Measurements from ENCODE around the gene ADPRS.

ADPRS gene, protein sequence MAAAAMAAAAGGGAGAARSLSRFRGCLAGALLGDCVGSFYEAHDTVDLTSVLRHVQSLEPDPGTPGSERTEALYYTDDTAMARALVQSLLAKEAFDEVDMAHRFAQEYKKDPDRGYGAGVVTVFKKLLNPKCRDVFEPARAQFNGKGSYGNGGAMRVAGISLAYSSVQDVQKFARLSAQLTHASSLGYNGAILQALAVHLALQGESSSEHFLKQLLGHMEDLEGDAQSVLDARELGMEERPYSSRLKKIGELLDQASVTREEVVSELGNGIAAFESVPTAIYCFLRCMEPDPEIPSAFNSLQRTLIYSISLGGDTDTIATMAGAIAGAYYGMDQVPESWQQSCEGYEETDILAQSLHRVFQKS

DNA sequence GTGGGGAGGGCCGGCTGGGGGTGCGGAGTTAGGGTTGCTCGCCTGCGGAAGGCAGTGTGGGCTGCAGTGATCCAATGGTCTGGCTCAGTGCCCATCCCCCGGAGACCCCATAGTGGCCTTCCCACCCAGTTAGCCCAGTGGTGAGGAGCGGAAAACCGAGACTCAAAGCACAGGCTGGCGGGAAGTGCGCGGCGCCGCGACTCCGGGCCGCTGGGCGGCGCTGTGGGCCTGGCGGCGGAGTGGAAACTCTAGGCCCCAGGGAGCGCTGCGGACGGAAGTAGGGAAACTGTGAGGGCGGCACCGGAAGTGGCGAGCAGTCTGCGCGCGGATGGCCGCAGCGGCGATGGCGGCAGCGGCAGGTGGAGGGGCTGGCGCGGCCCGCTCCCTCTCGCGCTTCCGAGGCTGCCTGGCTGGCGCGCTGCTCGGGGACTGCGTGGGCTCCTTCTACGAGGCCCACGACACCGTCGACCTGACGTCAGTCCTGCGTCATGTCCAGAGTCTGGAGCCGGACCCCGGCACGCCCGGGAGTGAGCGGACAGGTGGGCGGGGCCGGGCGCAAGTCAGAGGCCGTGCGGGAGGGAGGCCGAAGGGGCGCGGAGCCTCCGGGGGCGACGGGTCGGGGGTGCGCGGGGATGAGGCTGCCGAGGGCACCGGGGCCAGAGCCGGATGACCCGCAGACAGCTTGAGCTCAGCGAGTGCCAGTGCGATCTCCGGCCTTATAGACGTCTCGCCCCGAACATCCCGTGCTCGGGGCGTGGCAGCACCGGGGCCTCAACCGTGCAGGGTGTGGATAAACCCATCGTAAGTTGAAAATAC, at the start of gene ADPRS:
ADPRS (plus strand) TSS at position 316 of the 816 bp plus-strand sequence; CDS start at position 329, 13 bp downstream.
- DNase-seq, result peak; percentile 90

DNA sequence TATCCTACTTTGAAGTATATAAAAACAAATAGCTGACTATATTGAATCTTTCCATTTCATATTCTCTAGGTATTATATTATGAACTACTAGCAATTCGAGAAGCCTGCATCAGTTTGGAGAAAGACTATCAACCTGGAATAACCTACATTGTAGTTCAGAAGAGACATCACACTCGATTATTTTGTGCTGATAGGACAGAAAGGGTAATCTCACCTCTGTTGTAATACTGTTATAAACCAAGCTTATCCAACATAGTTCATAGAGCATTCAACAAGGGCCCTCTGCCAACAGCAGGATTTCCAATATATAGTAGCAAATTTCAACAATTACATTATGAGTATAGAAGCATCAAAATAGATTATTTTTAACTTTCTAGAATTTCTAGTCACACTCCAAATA, 48.5 kb upstream of the ADPRS start:
- no peak for DNase-seq

DNA sequence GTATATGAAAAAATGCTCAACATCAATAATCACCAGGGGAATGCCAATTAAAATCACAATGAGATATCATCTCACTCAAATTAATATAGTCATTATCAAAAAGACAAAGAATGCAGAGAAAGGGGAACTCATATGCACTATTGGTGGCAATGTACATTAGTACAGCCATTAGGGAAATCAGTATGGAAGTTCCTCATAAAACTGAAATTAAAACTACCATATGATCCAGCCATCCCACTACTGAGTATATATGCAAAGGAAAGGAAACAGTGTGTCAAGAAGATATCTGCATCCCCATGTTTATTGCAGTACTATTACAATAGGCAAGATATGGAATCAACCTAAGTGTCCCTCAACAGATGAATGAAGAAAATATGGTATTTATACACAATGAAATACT, 36.9 kb upstream of the ADPRS start:
- DNase-seq, result no peak

DNA sequence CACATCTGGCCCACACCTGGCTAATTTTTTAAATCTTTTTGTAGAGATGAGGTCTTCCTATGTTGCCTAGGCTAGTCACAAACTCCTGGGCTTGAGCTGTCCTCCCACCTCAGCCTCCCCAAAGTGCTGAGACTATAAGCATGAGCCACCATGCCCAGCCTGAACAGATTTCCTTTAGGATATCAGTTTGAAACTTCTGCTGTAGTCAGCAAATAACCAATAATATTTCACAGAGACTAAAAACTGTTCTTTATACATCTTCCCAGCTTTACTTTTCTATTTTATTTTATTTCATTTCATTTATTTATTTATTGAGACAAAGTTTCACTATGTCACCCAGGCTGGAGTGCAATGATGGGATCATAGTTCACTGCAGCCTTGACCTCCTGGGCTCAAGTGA, 34.7 kb upstream of the ADPRS start:
- DNase-seq, result no peak

DNA sequence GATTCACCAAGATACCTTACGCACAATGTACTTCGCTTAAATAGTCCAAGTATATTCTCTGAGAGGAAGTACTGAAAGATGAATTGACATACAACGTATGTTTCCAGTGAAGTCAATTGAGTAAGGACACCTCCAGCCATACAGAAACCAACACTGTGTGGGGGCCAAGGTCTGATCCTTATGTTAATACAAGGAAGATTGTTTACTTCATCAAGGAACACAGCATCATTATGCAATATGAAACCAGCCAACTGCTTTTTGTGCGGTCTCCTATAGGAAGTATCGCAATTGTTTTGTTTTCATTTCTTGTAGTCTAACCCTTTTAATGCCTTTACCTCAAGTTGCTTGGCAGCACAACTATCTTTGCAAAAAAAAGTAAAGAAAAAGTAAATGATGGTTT, 33.0 kb upstream of the ADPRS start:
- DNase-seq, result no peak

DNA sequence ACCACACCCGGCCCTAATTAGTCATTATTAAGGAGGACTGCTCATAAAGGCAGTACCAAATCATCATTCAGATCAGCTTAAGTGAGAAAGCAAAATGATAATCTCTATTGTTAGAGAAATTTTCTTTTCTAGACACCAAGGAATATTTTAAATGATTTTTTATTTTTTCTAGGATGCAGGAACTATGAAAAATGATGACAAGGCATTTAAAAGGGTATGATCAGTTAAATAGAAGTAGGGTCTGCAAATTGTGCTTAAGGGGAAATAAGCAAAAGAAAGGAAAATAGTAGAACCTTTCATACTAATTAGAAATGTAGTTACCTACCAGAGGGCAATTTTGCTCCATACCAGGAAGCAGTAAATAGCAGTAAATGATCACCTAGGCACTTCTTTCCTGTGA, 26.4 kb upstream of the ADPRS start:
- DNase-seq, result no peak

DNA sequence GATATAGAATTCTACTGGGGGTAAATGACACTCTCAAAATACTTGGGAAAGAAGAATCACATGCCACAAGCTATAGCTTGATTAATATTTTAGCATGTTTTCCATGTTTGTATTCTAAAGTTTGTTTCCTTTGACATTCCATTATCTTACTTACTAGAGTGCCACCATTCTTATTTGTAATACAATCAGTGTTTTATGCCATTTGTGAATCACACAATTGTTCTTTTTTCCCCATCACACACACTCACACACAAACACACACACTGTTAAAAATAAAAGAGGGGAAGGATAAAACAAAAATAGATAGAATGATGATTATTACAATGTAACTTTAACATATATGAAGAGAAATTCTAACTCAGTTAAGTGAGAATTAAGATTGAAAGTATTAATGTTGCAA, 20.8 kb upstream of the ADPRS start:
- DNase-seq, result no peak

DNA sequence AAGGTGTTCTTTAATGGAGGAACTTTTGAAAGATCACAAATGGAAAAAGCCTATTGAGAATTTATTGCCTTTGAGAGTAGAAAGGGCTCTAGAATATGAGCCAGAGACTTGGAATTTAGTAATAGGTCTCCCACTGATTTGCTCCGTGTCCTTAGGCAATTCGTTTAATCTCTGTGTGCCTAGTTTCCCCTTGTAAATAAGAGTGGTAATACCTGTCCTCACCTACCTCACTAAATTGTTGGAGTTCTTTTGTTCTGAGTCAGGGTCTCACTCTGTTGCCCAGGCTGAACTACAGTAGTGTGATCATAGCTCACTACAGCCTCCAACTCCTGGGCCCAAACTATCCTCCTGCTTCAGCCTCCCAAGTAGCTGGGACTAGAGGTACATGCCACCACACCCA, 19.8 kb upstream of the ADPRS start:
- no peak for DNase-seq

DNA sequence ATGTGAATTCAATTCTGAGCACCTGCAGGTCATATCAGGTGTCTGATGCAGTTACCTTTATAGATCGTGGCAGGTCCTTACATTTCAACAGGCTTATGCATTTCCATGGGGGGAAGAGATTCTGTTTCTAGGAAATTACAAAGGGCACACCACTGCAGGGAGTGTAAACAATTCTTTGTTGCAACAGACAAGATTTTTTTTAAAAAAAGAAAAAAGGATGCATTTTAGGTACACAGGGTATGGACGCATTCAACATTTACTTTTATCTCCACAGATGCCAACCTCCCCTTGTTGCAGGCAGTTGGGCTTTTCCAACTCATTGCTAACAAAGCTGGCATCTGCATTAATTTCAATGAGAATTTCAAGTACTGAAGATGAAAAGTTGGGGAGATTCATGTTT, 18.3 kb upstream of the ADPRS start:
- DNase-seq, result no peak

DNA sequence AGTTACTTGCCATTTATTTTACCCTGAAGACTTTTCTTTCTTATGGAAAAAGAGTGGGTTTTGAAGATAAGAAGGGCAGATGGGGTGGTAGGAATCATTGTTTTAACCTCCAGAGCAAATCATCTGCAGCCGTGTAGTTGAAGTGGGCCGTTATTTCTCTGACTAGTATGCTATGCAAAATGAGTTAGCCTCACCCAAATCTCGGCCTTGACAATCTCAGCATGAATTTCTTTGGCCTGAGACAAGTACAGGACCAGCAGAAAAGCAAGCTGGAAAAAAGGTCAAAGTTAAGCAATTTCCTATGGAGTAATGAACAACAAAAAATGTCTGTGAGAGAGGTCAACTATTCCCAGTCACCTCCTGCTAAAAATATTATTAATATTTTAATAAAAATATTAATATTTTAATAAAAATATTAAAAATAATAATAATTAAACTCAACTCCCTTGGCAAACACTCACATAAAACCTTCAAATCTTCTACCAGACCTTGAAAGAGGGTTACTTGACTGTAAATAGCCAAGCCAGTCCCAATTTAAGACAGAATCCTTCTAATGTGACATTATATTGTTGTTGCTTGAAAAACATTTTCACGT, 11.6 kb upstream of the ADPRS start:
- no peak for DNase-seq

DNA sequence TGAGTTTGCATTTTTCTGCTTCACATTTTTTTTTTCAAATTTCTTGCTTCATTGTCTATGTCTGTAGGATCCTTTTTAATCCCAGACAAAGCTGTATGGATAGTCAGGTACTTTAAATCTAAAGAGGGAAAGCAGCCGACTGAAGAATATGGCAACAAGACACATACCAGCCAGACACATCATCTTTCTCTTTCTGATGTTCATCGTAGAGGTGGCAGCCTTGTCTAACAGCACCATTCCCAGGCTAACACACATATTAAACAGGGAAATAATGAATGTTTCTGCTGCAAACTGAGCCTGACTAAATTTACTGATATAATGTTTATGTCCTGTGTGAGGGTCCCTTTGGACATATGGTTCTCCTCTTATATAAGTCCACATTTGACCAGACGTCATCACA, 8.5 kb upstream of the ADPRS start:
- DNase-seq, result no peak

DNA sequence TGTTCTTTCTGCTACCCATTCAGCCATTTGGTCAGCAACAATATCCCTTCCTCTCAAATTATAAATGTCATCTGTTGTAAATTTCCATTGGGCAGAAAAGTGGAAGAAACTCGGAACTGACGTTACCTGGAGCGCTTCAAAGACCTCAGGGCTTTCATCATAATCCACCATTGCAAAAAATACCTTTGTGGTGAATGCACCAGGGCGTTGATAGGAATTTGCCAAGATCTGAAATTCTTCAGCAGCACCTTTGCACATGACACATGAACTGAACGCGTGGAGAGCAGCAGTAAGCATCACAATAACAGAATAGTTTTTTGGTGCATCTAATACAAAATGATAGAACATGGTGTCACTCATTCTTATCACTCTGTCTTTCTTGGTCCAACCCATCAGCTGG, 7.9 kb upstream of the ADPRS start:
- no peak for DNase-seq

DNA sequence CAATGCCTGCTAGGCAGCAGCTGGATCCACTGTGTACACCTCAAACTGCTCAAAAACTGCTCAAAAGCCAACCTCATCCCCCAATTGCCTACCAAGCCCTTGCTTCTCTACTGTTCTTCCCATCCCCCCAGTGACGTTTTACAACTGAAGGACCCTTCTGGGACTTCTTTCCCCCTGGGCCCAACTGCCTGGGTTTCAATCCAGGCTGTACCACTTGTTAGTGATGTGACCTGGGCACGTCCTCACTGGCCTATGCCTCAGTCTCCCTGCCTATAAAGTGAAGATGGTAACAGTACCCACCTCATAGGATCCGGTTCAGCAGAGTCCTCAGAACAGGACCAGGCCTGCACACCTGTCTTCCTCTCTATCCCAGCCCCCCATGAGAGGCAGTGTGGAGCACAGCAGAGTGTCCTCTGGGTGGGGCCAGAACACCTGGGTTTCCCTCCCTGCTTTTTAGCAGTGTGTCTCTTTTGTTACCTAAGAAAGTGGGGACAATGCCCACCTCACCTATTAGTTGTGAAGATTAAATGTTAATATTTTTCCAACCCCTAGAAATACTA, 6.7 kb upstream of the ADPRS start:
- no peak for DNase-seq

DNA sequence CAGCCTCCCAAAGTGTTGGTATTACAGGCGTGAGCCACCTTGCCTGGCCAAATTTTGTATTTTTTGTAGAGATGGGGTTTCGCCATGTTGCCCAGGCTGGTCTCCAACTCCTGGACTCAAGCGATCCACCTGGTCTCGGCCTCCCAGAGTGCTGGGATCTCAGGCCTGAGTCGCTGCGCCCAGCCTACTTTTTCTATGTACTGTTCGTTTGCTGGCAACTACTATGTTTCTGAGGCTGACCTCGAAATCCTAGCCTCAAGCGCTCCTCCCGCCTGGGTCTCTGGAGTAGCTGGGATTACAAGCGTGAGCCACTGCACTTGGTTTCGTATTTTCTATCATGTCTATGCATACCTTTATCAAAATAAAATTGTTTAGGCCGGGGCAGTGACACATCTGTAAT, 5.5 kb upstream of the ADPRS start:
- no peak for DNase-seq

DNA sequence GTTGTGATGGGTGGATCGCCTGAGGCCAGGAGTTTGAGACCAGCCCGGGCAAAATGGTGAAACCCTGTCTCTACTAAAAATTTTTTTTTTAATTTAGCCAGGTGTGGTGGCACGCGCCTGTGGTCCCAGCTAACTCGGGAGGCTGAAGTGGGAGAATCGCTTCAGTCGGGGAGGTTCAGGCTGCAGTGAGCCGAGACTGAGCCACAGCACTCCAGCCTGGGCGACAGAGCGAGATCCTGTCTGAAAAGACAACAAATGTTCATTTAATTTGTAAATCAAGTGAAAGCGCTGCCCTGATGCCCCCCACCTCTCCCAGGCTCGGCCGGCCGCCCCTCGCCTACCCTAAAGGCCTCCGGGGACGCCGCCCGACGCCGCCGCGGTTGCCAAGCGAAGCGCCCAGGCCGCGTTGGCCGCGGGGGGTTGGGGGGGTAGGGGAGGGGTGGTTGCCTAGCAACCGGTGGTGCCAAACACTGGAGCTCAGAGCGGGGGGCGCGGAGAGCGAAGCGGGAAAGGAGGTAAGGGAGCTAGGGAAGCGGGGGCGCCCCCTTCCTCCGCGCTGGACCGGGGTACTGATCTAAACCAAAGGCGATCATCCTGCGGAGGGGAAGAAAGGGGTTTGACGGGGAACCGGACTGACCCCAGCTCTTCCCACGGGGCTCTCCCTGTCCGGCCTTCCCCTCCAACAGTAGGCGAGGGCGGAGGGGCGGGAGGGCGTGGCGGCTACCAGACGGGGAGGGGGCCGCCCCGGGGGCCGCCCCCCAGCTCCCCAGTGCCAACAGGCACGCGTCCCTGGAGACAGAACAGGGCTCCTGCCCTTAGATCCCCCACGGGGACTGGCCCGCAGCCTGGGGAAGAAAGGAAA, 4.8 kb upstream of the ADPRS start, which contains the start of gene TEKT2:
TEKT2 (plus strand) TSS at position 460 of the 862 bp plus-strand sequence. CDS start 828 bp downstream, outside the sequence.
- peak; percentile 91 for DNase-seq

DNA sequence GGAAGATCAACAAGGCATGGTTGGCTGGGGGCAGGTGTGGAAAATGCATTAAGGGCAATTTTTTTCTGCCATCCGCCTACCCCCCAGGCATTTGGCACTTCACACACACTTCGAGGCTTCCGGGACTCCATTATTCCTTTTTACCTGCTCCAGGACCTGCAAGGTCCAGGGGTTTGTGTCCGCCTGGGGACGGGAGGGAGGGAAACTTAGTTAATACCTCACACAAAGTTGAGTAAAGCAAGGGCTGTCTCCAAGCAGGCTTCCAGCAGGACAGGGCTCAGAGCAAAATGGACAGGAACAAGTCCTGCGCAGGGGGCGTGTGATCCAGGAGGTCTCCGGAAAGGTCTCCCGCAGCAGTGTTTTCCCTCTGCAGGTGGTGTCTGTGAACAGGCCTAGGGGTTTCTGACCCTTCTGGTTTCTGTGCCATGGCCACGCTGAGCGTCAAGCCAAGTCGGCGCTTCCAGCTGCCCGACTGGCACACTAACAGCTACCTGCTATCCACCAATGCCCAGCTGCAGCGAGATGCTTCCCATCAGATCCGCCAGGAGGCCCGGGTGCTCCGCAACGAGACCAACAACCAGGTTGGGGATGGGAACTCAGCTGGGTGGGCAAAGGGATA, 4.1 kb upstream of the ADPRS start:
- DNase-seq, result no peak

DNA sequence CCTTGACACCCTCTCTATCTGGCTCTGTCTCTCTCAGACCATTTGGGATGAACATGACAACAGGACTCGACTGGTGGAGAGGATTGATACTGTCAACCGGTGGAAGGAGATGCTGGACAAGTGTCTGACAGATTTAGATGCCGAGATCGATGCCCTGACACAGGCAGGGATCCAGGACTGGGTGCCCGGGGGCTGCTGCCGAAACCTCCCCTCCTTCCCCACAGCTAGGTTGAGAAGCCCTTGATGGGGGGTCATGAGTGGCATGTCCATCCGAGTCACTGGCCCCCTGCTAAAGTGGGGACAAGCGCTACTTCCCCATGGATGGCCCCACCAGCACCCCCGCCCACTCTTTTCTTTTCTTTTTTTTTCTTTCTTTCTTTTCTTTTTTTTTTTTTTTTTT, 3.6 kb upstream of the ADPRS start:
- DNase-seq, result no peak

DNA sequence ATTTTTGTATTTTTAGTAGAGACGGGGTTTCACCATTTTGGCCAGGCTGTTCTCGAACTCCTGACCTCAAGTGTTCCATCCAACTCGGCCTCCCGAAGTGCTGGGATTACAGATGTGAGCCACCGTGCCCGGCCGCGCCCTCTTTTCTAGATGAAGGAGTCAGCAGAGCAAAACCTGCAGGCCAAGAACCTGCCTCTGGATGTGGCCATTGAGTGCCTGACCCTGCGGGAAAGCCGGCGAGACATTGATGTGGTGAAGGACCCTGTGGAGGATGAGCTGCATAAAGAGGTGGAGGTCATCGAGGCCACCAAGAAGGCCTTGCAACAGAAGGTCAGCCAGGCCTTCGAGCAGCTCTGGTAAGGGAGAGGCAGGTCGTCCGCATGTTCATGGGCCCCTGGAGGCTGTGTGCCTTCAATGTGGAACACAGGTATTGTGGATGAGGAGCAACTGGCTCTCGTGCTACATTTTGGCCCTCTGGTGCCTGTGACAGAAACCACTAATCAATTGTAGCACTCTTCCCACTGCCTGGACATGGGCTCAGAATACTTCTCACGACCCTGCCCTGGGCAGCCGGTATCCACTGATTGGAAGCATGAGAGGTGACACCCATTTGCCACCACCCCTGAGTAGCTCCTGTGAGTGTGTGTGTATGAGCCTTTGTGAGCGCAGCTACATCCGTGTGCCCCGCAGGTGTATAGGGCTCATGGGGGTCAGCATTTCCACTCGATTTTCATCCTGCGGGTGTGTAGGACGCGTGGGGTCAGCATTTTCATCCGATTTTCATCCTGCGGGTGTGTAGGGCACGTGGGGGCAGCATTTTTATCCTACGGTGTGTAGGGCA, 2.8 kb upstream of the ADPRS start:
- DNase-seq, result no peak

DNA sequence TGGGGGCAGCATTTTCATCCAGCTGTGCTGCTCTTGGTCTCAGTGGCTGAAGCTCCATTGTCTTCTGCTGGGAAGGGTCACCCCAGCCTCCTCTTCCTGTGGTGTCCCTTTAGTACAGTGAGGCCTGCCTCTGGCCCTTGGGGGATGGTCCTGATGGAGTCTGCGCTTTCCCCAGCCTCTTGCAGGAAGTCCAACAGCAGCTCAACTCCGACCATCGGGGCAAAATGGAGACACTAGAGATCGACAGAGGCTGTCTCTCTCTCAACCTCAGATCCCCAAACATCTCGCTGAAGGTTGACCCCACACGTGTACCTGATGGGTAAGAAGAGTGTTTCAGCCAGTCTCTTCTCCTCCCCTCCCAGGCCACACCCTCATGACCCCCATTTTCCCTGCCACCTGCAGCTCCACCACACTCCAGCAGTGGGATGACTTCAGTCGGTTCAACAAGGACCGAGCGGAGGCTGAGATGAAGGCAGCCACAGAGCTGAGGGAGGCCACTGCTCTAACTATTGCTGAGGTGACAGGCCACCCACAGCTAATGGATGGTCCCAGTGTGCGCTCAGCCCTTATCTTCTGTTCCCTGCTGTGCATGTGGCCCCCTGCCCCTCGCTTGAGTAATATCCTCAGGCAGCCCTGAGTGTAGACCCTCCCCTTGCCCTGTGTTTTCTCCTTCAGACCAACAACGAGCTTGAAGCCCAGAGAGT, 2.0 kb upstream of the ADPRS start:
- DNase-seq, result no peak

Measured in COR-L47 (cell line).